MM.1S (cell line): ENCODE data around the gene TOR4A.

Experiments
- DNase-seq: peaks from one replicate; pipeline ENCODE4 v3.0.0-alpha.2; 2015
- H2AFZ ChIP-seq: fragments of 300-600 bp; sonication (generic); 2 replicates; pipeline ENCODE4 v1.6.0; 2016; ENCODE audit warnings: antibody characterized with exemption, low read length
- H3F3A ChIP-seq: fragments of 300-600 bp; sonication (generic); 2 replicates; pipeline ENCODE4 v1.6.1; 2016; ENCODE audit warnings: mild to moderate bottlenecking, antibody characterized with exemption, low read length, moderate library complexity, mixed read lengths; ENCODE audit not compliant: insufficient read depth
- H3K27ac ChIP-seq: fragments of 300-600 bp; sonication (generic); 2 replicates; pipeline ENCODE4 v1.5.1; 2016; ENCODE audit warnings: mild to moderate bottlenecking, low read length
- H3K27me3 ChIP-seq: fragments of 300-600 bp; sonication (generic); replicated peaks from 2 replicates; pipeline ENCODE4 v1.6.0; 2016; ENCODE audit warnings: low read length; ENCODE audit not compliant: insufficient read depth
- H3K36me3 ChIP-seq: fragments of 300-600 bp; sonication (generic); replicated peaks from 2 replicates; pipeline ENCODE4 v1.6.1; 2016; ENCODE audit warnings: mild to moderate bottlenecking, low read length, mixed read lengths; ENCODE audit not compliant: insufficient read depth
- H3K4me1 ChIP-seq: fragments of 300-600 bp; sonication (generic); 2 replicates; pipeline ENCODE4 v1.6.1; 2016; ENCODE audit warnings: low read length, mixed read lengths
- H3K4me2 ChIP-seq: fragments of 300-600 bp; sonication (generic); 2 replicates; pipeline ENCODE4 v1.6.0; 2016; ENCODE audit warnings: low read depth, low read length
- H3K4me3 ChIP-seq: fragments of 300-600 bp; sonication (generic); 2 replicates; pipeline ENCODE4 v1.5.1; 2016; ENCODE audit warnings: low read length, mixed read lengths
- H3K79me2 ChIP-seq: fragments of 300-600 bp; sonication (generic); 2 replicates; pipeline ENCODE4 v1.6.1; 2016; ENCODE audit warnings: mixed run types, low read length, mixed read lengths
- H3K9ac ChIP-seq: fragments of 300-600 bp; sonication (generic); 2 replicates; pipeline ENCODE4 v1.6.1; 2016; ENCODE audit warnings: low read length, mixed read lengths
- H3K9me2 ChIP-seq: fragments of 300-600 bp; sonication (generic); replicated peaks from 2 replicates; pipeline ENCODE4 v1.6.1; 2016; ENCODE audit warnings: mild to moderate bottlenecking, low read length, mixed read lengths; ENCODE audit not compliant: insufficient read depth
- H3K9me3 ChIP-seq: fragments of 300-600 bp; sonication (generic); replicated peaks from 2 replicates; pipeline ENCODE4 v1.6.1; 2016; ENCODE audit warnings: mild to moderate bottlenecking, low read length, mixed read lengths; ENCODE audit not compliant: insufficient read depth
- H4K20me1 ChIP-seq: fragments of 300-600 bp; sonication (generic); 2 replicates; pipeline ENCODE4 v1.6.1; 2016; ENCODE audit warnings: mild to moderate bottlenecking, low read length, moderate library complexity, mixed read lengths; ENCODE audit not compliant: insufficient read depth
- CTCF ChIP-seq: fragments of 300-600 bp; sonication (generic); IDR thresholded peaks from 2 replicates; pipeline ENCODE4 v1.5.1; 2016; ENCODE audit warnings: antibody characterized with exemption, low read length, mixed read lengths
- EZH2 ChIP-seq: fragments of 300-600 bp; sonication (generic); optimal IDR thresholded peaks from 2 replicates; pipeline ENCODE3; 2017; ENCODE audit warnings: low read depth, mild to moderate bottlenecking, antibody characterized with exemption, low read length, mixed read lengths
- EZH2phosphoT487 ChIP-seq: fragments of 300-600 bp; sonication (generic); IDR thresholded peaks from 2 replicates; pipeline ENCODE4 v1.6.1; 2018; ENCODE audit warnings: antibody characterized with exemption, low read length

Gene TOR4A

GRCh38 chr9:137295849-137296669, 18.5 kb downstream of the TOR4A start:
- Histone ChIP-seq H3K27me3 (peaks cover 82% of the 10 kb centered on the region), H3K4me3 (no peak overlapping the region)

GRCh38 chr9:137296670-137297664, 19.4 kb downstream of the TOR4A start:
- H3K4me3 ChIP-seq: no peak overlapping the region
- H2AFZ ChIP-seq: no peak overlapping the region
- no peak for TF ChIP-seq CTCF
- no peak for TF ChIP-seq EZH2
- no peak for TF ChIP-seq EZH2phosphoT487
- peaks cover 82% of the 10 kb centered on the region for H3K27me3 ChIP-seq
- H3F3A ChIP-seq: no peaks in the 10 kb centered on the region
- H4K20me1 ChIP-seq: no peaks in the 10 kb centered on the region
- no peaks in the 10 kb centered on the region for H3K36me3 ChIP-seq
- no peak for DNase-seq
- H3K79me2 ChIP-seq: no peaks in the 10 kb centered on the region
- H3K27ac ChIP-seq: no peak overlapping the region
- no peak overlapping the region for H3K9ac ChIP-seq
- H3K9me2 ChIP-seq: no peaks in the 10 kb centered on the region
- H3K9me3 ChIP-seq: no peaks in the 10 kb centered on the region
- H3K4me2 ChIP-seq: no peak overlapping the region
- H3K4me1 ChIP-seq: 0 out of 2 replicates have a peak, but pooled peaks cover 3% of the 10 kb centered on the region

More at GRCh38 chr9:137295849-137296669, 18.5 kb downstream of the TOR4A start:
- Histone ChIP-seq H4K20me1 (no peaks in the 10 kb centered on the region), H3K79me2 (no peaks in the 10 kb centered on the region), H3K4me2 (no peak overlapping the region), H2AFZ (no peak overlapping the region), H3K4me1 (no peaks in the 10 kb centered on the region), H3K9me3 (no peaks in the 10 kb centered on the region), H3K36me3 (no peaks in the 10 kb centered on the region), H3K9me2 (no peaks in the 10 kb centered on the region), H3K27ac (no peak overlapping the region), H3F3A (no peaks in the 10 kb centered on the region), H3K9ac (no peak overlapping the region)
- DNase-seq: no peak
- TF ChIP-seq CTCF (no peak), EZH2phosphoT487 (no peak), EZH2 (no peak)

GRCh38 chr9:137297966-137298365, 20.4 kb downstream of the TOR4A start:
- no peak overlapping the region for H2AFZ ChIP-seq
- no peak for TF ChIP-seq EZH2
- TF ChIP-seq CTCF: no peak
- TF ChIP-seq EZH2phosphoT487: no peak
- H3K27me3 ChIP-seq: peaks cover 73% of the 10 kb centered on the region
- 0 out of 2 replicates have a peak, but pooled peaks cover 3% of the 10 kb centered on the region for H3K4me1 ChIP-seq
- no peaks in the 10 kb centered on the region for H3K36me3 ChIP-seq
- no peak overlapping the region for H3K27ac ChIP-seq
- H3K9me3 ChIP-seq: no peaks in the 10 kb centered on the region
- H4K20me1 ChIP-seq: no peaks in the 10 kb centered on the region
- peaks cover 5% of the 10 kb centered on the region; the same call in 1 of the 2 replicates for H3F3A ChIP-seq
- DNase-seq: no peak
- no peak overlapping the region for H3K4me3 ChIP-seq
- H3K9me2 ChIP-seq: no peaks in the 10 kb centered on the region
- no peak overlapping the region for H3K4me2 ChIP-seq
- H3K79me2 ChIP-seq: no peaks in the 10 kb centered on the region
- no peak overlapping the region for H3K9ac ChIP-seq
